Left forelimb (tissue), 1 donor: ENCODE results near the gene CEP350.

Experiments
- DNase-seq: peaks from one replicate; pipeline ENCODE4 v3.0.0-alpha.2; 2018; ENCODE audit warnings: low spot score

CEP350 gene

DNA sequence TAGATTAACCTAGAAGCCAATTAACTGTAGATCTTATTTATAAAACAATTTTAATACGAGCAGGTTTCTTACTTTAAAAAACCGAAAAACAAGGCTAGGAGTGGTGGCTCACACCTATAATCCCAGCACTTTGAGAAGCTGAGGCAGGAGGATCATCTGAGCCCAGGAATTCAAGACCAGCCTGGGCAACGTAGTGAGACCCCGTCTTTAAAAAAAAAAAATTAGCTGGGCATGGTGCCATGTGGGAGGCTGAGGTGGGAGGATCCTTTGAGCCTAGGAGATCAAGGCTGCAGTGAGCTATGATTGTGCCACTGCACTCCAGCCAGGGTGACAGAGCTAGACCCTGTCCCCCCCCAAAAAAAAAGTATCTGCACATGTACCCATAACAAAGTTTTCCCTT lies 110.8 kb downstream of the CEP350 start:
- no peak for DNase-seq

DNA sequence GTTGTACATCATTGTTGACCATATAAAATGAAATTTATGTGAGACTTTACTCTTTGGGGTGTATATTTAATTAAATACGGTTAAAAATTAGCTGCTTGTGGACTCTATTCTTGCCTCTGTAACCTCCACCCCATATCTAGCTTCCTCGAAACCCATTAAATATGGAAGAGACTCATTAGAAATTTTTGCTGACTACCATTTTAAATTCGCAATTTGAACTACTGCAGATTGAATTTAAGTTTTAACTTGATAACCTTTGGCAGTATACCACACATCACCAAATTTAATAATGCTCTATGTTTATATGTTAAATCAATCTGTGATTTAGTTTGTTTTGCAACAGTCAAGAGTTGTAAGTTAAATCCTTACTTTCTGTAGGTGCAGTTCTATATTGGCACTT lies 111.5 kb downstream of the CEP350 start:
- no peak for DNase-seq

DNA sequence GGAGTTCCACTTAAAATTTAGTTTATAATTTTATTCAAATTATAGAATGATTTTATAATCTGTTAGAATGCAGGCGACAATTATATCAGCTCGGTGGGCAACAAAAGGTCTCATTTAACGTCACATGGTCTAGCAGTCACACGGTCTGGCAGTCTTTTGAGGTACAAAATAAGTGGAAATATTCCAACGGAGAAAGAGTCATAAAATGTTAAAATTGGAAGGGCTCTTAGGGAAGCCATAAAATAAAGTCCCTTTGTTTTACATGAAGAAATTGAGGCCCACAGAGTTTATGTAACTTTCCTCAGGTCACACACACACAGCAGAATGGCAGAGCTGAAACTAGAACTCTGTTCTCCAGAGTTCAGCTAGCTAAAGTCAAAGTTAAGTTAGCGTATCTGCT lies 115.7 kb downstream of the CEP350 start:
- no peak for DNase-seq

DNA sequence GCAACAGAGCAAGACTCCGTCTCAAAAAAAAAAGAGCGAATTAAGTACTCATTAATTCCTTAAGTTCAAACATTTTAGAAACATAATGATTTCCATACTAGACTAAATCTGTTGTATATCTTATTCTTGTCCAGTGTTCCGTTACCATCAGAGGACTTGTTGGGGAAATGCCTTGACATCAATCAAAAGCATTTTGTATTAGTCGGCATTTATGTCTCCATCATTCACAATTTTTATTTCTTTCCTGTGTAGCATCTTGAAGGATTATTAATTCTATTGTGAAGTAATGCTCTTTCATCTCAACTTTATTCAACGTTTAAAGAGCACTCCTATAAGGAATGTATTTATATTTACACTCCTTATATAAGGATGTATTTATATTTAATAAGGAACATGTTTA lies 117.1 kb downstream of the CEP350 start:
- DNase-seq = no peak

DNA sequence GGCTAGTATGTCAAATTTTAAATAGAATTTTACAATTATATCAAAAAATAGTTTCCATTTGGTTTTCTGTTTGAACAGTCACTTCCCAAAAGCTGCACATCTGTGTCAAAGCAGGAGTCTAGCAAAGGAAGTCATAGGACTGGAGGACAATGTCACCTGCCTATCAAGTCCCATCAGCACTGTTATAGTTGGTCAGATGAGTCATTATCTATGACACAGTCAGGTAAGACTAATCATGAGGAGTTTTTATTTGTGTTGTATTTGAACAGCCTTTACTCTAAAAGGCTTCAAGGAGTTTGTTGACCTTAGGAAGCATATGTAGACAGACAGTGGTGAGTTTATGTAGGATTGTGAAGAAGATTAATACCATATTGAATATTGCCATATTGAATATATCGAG lies 125.8 kb downstream of the CEP350 start:
- DNase-seq = no peak

DNA sequence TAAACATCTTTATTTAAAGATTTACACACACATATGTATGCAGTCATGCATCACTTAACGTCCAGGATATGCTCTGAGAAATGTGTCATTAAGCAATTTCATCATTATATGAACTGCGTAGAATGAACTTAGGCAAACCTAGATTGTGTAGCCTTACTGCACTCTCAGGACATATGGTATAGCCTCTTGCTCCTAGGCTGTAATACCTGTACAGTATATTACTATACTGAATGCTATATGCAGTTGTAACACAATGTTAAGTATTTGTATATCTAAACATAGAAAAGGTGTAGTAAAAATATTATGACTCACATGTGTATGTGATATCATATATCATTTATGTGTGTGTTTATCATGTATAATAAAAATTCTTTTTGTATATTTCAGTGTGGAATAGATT lies 126.9 kb downstream of the CEP350 start:
- no peak for DNase-seq

DNA sequence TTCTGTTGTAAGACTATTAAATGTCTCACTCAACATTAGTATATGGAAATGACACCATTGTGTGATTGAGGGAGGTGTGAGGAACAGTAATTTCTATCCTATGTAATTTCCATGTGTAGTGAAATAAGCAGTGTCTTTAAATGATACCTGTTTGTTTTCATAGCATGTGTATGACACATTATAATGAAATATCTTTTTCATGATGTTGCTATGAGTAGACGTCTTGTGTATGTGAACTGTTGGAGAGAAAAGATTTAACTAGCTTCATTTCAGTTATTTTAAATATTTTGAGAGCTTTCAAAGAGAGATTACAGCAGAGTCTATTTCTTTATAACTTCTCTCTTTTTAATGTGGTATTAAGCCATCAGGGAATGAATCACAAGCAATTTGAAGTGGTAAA lies 128.6 kb downstream of the CEP350 start:
- no peak for DNase-seq

DNA sequence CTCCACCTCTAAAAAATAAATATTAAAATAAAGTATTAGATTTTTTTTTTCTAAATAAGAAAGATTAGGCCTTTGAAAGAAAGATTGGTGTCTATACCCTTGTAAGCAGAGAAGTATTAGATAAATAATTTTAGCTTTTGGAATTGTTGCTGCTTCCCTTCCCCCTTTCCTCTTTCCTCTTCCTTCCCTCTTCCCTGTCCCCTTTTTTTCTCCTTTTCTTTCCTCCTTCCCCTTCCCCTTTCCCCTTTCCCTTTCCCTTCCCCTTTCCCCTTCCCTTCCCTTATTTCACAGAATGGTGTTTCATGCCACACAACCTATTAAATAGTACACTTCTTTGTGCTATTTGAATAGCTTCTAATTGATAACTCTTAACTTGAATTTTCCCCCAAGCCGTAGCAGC lies 130.3 kb downstream of the CEP350 start:
- DNase-seq = no peak

DNA sequence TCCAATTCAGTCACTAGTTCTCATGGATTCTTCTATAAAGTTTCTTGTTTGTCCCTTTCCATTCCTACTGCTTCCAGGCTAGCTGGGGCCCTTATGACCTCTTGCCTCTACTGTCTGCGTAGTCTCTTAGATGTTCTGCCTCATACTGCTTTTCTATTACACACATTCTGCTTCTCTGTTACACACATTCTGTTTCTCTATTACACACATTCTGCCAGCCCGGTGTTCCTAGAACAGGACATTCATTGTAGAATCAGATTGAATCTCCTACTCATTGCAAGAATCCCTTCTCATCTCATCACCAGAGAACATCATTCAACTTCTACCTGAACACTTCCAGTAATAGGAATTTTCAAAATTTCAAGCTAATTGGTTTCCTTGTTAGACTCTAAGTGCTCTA lies 130.7 kb downstream of the CEP350 start:
- DNase-seq = no peak

DNA sequence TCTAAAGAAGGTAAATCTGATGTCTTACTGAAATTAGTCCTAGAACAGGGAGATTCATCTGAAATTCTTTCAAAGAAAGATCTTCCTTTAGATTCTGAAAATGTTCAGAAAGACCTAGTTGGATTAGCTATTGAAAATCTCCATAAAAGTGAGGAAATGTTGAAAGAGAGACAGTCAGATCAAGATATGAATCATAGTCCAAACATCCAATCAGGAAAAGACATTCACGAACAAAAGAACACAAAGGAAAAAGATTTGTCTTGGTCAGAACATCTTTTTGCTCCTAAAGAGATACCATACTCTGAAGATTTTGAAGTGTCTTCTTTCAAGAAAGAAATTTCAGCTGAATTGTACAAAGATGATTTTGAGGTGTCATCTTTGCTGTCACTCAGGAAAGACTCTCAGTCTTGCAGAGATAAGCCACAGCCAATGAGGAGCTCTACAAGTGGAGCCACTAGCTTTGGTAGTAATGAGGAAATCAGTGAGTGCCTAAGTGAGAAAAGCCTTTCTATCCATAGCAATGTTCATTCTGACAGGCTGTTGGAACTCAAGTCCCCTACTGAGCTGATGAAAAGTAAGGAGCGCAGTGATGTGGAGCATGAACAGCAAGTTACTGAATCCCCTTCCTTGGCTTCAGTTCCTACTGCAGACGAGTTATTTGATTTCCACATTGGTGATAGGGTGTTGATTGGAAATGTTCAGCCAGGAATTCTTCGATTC lies 138.5 kb downstream of the CEP350 start:
- DNase-seq = no peak

DNA sequence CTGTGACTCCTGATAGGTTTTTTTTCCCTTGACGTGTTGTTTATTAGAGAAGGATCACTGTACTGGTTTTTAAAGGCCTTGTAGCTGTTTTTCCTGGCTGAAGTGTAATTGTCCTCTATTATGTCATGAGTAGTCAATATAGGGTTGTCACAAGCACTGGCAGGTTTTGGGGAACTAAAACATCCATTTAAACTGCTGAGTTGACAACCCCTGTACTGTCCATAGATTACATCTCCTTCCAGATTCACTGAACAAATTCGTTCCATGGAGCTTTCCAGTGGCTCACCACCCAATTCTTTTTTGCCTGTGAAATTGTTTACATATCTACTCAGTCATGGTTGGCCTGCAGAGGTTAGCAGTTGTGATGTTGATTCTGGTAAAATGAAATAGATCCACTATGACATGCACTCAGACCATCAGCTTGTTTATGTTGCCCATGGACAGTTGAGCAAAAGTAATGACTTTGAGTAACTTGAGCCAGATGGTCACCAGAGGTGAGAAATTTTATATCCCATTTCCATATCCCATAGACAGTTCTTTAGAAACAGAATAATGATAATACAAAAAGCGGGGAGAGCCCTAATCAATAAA lies 140.2 kb downstream of the CEP350 start:
- no peak for DNase-seq

DNA sequence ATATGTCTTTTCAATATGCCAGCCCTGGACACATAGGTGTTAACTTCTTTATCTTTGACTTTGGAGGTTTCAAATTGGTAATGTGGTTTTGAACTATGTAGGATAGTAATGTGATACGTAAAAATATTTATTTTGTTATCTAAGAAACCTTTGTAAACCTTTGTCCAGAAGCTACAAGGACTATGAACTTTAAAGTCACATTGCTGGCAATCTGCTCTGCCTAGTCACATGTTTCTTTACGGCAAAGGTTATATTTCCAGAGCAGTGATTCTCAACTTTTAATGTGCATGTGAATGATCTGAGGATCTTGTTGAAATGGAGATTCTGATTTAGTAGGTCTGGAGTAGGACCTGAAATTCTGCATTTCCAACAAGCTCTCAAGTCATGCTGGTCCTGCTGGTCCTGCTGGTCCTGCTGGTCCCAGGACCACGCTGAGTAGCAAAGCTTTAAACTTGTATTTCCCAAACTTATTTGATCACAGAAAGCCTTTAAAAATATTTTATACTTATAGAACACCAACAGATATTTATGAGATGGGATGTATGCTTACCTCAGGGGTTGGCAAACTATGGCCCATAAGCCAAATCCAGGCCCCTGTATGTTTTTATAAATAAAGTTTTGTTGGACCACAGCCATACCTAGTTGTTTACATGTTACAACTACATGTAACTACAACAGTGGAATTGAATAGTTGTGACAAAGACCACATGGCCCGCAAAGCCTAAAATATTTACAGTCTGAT lies 142.1 kb downstream of the CEP350 start:
- DNase-seq = no peak

DNA sequence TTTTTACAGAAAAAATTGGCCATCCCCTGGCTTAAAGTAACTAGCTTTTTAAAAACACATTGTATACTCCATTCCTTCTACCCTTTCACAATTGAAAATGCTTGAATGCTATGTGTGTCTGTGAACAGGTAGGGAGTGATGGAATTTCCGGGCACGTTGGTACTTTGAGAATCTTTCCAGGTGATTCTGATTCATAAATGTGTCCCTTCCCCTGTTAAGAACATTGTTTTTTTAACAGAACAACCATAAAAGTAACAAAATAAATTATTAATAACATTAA lies 142.7 kb downstream of the CEP350 start:
- DNase-seq = no peak

DNA sequence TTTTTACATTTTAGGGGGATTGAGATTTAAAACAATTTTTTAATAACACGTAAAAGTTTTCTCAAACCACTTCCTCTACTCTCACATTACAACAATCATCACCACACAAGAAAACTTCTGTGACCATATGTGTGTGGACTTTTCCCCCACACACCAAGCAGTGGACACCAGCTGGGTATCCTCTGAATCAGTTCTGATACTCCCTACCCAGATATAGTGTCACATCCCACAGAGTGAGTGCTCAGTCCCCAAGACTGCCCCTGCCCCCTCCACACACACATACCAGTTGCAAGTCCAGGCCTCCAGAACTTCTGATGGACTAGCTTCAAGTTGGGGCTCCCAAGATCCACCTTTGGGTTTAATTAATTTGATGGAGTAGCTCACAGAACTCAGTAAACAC lies 146.8 kb downstream of the CEP350 start:
- no peak for DNase-seq

DNA sequence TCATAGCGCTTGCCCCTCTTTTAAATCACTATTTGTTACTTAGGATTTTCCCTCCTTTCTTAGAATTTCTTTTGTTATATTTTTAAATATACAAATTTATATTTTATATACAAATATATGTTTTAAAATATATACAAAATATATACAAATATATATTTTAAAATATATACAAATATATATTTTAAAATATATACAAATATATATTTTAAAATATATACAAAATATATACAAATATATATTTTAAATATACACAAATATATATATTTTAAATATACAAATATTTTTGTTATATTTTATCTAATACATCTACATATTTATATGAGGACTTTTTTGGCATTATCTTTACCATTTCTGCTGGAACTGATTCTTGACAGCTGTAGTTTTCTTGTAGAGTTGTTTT lies 149.2 kb downstream of the CEP350 start:
- DNase-seq = no peak

DNA sequence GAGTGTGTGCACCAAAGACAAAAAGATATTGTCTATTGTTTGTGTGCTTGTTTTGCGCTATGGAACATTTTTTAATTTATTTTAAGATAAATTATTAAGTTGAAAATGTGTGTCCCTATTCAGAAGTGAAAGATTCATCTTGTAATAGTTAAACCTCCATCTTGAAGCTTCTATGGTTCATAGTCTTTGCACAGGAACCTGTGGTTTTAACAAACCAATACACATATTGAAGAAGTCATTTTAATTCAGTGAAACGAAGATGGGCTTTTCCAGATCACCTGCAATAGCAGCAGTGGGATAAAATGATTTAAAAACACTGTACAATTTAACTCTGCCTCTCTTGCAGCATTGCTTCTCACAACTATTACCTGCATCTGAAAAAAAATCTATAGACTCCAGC lies 157.5 kb downstream of the CEP350 start:
- no peak for DNase-seq

DNA sequence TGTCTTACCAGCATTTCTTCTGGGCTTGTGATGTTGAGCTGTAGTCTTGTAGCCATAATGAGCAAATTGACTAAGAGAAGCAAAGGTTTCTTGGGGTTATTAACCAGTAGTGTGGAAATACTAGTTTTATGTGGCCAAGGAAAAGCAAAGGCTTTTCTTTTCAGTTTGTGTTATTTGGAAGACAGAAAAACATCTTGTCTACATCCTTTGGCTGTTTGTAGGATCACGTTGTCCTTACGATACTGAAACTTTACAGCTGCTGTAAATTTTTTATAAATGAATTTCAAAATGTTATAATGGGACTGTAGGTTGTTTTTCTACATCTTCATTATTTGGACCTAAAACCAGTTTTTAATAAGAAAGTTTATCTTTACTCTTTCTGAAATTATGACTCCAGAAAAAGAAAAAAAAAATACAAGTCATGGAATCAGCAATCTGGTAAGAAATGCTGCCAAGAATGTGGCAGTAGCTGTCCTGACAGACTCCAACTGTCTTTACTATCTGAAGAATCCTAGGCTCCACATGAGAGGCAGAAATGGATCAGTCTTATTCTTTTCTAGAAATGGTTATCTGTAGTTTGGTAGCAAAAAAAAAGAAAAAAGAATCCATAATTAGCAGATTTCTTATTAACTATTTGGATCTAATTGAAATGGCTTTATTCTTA lies 158.5 kb downstream of the CEP350 start:
- DNase-seq = no peak

DNA sequence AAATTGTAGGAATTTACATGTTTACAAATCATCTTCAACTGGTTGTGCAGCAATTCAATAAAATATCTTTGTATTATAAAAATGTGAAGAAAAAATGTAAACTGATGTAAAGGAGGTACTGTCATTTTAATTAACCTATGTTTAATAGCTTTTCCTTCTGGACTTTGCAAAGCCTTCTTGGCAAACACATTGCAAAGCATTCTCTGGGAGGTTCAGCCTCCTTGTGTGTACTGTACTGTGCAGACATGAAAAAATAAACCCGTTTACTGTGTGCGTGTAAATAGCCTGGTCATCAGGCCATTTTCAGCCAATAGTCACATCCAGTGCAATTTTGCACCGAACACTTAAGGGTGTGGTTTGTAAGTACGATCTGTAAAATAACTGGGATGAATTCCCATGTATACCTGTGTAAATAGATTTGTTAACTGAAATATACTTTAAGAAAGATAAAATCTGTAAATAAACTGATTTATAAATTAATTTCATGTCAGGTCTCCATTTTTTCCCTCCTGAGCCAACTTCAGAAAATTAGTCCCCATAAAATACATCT lies 159.9 kb downstream of the CEP350 start:
- DNase-seq = no peak

DNA sequence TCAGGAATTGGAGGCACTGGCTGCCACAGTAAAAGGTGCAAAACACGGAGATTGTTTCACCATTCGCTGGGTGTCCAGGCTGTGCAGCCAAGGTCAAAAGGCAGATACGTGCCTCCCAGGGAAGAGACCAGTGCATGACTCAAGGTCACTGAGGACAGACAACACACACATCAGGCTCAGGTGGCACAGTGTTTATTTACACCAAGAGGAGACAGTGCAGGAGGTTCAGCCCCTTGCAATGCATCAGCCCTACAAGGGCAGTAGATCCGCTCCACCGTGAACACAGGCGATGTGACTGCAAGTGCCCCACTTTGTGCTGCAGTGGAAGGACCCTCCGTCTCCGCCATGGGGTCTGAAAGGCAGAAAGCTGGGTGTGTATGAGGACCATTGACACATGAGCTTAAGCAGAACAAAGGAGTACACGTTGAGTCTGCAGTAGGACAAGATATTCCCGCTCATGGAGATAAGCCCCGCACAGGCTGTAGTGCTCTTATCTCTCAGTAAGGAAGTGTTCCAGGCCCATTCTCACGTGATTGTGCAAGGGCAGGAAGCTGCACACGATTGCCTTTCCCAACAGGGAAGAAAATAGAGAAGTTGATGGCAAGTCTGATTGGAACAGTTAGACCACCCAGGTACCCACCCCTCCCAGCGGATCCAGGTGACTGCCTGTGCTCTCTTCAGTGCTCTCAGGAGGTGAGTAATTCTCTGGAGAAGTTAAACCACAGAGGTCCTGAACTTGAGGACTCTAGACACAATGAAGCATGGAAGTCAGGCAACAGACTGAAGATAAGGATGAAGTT lies 162.6 kb downstream of the CEP350 start:
- no peak for DNase-seq

DNA sequence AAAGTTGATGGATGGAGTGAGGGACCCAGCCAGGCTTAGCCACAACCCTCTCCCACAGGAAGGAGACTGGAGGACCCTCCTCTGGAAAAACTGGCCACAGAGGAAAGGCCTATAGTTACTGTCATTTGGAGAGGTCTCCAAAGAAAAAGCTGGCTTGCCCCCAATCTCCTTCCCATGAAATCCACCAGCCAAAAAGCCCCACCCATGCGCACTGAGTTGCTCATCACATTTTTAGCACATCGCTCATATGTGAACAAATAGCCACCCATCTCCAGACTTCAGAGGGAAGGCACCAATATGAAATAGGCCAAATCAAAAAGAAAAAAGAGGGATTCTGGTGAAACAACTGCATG lies 163.1 kb downstream of the CEP350 start:
- DNase-seq = no peak

DNA sequence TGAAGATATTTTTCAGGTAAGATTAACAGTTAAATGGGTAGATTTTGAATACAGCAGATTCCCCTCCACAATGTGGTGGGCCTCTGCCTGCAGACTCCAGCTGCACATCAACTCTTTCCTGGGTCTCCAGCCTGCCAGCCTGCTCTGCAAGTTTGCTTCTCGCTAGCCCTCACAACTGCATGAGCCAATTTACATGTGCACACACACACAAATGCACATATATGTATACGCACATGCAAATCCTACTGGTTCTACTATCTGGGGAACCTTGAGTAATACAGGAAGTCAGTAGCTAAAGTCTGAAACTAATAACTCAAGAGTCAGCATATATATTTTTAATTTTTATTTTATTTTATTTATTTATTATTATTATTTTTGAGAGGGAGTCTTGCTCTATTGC lies 165.2 kb downstream of the CEP350 start:
- DNase-seq = no peak

DNA sequence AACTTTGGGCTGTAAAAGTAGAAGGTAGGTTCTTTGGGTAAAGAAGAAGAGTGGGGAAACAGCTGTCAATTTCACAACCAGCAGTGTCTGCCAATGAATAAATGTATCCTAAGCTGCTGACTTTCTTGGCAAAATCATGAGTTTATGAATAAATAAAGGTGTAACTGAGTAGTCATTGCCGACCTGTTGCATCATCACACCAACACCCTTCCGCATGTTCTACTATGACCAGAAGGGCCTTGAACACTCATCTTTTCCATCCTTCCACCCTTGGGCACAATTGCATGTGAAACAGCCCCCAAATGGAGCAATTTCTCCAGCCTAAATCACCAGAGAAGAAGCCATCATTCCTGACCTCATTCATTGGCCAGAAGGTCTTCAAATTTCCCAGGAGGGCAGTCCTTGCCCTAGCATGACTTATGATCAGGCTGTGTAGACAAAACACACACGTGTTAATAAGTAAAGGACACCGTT lies 168.9 kb downstream of the CEP350 start:
- no peak for DNase-seq
